ENCODE results near the gene NLRC4. TPM values are rescaled to one million over a fixed set of nuclear protein-coding genes. Genes with fewer than 3 reads are reported as not detected.

The NLRC4 gene
- total RNA-seq, 3 donors from 2014 or later: 0.46 to 1.8 (median 1.5) TPM

DNA sequence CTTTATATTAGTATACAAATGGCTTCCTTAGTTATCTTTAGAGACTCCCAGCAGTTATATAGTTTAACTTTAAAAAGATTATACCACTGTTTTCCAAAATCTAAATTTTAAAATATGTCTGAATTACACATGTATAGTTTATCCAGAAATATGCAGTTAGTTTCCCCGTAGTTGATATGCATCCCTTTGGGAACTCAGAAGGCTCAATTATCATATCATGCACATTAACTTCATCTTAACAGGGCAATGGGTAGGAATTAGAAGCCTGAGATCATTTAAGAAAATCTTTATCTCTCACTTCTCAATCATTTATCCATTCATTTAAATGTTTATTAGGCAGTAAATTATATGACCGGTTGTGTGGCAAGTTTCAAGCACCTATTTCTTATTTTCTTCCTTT, 27.2 kb downstream of the NLRC4 start:
- Histone ChIP-seq H3K4me3 (no peak overlapping the region), H3K36me3 (ENCODE audit: low read depth) (no peaks in the 10 kb centered on the region), H3K9me3 (no peaks in the 10 kb centered on the region), H3K4me1 (ENCODE audit: low read depth) (no peaks in the 10 kb centered on the region)
- intact Hi-C loops (cut with DNase I, micrococcal nuclease): no loop called here
- ATAC-seq (no peak), DNase-seq (no peak)
- TF ChIP-seq, protein P1, sequence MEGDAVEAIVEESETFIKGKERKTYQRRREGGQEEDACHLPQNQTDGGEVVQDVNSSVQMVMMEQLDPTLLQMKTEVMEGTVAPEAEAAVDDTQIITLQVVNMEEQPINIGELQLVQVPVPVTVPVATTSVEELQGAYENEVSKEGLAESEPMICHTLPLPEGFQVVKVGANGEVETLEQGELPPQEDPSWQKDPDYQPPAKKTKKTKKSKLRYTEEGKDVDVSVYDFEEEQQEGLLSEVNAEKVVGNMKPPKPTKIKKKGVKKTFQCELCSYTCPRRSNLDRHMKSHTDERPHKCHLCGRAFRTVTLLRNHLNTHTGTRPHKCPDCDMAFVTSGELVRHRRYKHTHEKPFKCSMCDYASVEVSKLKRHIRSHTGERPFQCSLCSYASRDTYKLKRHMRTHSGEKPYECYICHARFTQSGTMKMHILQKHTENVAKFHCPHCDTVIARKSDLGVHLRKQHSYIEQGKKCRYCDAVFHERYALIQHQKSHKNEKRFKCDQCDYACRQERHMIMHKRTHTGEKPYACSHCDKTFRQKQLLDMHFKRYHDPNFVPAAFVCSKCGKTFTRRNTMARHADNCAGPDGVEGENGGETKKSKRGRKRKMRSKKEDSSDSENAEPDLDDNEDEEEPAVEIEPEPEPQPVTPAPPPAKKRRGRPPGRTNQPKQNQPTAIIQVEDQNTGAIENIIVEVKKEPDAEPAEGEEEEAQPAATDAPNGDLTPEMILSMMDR (IDR thresholded peaks at IDR 0.05): no peak

DNA sequence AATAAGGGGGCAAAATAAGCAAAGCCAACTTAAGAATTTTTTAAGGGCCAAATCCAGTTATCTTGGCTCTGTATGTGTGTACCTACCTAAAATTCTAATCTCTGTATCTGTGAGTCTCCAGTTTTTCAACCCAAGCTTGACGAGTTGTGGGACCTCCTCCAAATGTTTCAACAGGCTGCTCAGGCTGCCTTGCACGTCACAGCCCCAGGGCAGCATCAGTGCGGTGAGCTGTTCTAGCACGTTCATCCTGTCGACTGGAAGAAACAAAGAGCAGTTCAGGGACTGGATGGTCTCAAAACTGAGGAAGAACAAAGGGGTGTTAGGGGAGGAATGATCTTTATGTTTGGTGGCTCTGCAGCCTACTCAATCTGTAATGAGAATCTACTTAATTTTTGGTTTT, 29.4 kb downstream of the NLRC4 start:
- TF ChIP-seq, protein P1 (IDR thresholded peaks at IDR 0.05): no peak
- DNase-seq (no peak), ATAC-seq (no peak)
- H3K4me3 ChIP-seq: no peak overlapping the region
- no peaks in the 10 kb centered on the region for H3K36me3 ChIP-seq (ENCODE audit: low read depth)
- intact Hi-C loops (cut with DNase I, micrococcal nuclease): no loop called here
- H3K4me1 ChIP-seq (ENCODE audit: low read depth): no peaks in the 10 kb centered on the region
- no peaks in the 10 kb centered on the region for H3K9me3 ChIP-seq

DNA sequence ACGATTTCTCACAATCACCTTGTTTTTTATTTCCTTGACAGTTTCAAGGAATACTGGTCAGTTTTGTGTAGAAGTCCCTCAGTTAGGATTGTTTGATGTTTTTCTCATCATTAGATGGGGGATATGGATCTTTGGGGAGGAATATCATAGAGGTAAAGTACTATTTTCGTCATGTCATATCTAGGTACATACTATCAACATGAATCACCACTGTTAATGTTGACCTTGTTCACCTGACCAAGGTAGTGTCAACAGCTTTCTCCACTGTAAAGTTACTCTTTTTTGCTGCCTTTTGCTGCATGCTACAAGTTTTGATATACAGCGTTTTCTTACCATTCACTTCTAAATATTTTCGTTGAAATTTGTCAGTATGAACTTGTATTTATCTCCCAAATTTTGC, 32.7 kb downstream of the NLRC4 start:
- intact Hi-C loops (cut with DNase I, micrococcal nuclease): no loop called here
- Histone ChIP-seq H3K4me1 (ENCODE audit: low read depth) (no peaks in the 10 kb centered on the region), H3K4me3 (no peak overlapping the region), H3K36me3 (ENCODE audit: low read depth) (no peaks in the 10 kb centered on the region), H3K9me3 (no peaks in the 10 kb centered on the region)
- DNase-seq (no peak), ATAC-seq (no peak)
- TF ChIP-seq, protein P1 (IDR thresholded peaks at IDR 0.05): no peak

DNA sequence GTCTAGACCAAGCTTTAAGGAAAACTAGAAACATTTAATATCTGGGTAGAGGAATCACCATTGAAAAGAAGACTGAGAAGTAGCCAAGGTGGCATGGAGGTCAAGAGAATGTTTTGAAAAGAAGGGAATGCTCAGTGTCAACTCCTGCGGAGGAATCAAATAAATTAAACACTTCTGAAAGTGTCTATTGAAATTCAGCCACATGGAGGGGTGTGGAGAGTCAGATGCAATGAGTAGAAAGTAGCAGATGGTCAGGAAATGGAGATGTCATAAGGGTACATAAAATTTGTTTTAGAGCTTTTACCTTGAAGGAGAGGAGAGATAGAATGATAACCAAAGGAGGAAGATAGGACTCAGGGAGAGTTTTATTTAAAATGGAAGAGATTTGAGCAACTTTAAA, 35.1 kb downstream of the NLRC4 start:
- intact Hi-C loops (cut with DNase I, micrococcal nuclease): no loop called here
- H3K4me3 ChIP-seq: no peak overlapping the region
- no peaks in the 10 kb centered on the region for H3K36me3 ChIP-seq (ENCODE audit: low read depth)
- TF ChIP-seq, protein P1 (IDR thresholded peaks at IDR 0.05): no peak
- ATAC-seq: no peak
- no peak for DNase-seq
- no peaks in the 10 kb centered on the region for H3K9me3 ChIP-seq
- no peaks in the 10 kb centered on the region for H3K4me1 ChIP-seq (ENCODE audit: low read depth)

DNA sequence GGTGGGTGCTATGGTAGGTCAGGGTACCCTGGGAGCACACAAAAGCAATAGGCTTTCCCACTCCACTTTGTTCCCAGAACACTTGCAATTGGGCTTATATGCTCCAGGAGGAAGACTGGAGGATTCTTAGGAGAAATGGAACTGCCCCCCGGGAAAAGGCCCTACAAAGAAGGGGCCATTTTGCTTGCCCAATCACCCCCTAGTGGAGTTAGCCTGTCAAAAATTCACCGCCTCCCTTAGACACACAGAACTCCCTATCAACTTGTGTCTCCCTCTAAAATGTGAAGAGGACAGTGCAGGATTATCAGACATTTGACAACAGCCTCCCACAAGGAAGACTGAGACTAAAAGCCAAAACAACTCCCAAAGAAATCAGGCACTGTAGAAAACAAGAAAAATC, 36.5 kb downstream of the NLRC4 start:
- Histone ChIP-seq H3K9me3 (no peaks in the 10 kb centered on the region), H3K36me3 (ENCODE audit: low read depth) (no peaks in the 10 kb centered on the region), H3K4me3 (no peak overlapping the region), H3K4me1 (ENCODE audit: low read depth) (no peaks in the 10 kb centered on the region)
- TF ChIP-seq, protein P1 (IDR thresholded peaks at IDR 0.05): no peak
- ATAC-seq (no peak), DNase-seq (no peak)
- intact Hi-C loops (cut with DNase I, micrococcal nuclease): no loop called here

DNA sequence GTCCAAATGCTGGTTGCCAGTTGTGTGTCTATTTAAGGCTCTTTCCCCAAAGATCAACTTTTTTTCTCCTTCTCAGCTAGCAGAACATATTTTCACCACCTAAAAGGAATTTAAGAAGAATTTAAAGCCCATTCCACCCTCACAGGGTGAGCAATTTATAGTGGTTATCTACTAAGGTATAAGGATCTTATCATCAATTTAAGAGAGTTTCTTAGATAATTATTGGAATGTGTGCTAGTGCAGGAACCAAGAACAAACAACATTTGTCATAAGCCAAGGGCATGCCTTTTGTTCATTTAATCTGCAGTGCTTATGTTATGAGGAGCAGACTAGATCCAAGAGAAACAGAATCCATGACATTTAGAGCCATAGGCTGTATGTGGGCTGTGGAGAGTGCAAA, 37.2 kb downstream of the NLRC4 start:
- TF ChIP-seq, protein P1 (IDR thresholded peaks at IDR 0.05): no peak
- Histone ChIP-seq H3K4me3 (no peak overlapping the region), H3K4me1 (ENCODE audit: low read depth) (no peaks in the 10 kb centered on the region), H3K9me3 (no peaks in the 10 kb centered on the region), H3K36me3 (ENCODE audit: low read depth) (no peaks in the 10 kb centered on the region)
- intact Hi-C loops (cut with DNase I, micrococcal nuclease): no loop called here
- no peak for ATAC-seq
- DNase-seq: no peak

All from mucosa of descending colon (tissue), 3 donors.